ENCODE data around the gene SLC49A3. TPM values are rescaled to one million over a fixed set of nuclear protein-coding genes. Genes with fewer than 3 reads are reported as not detected.
"Not testable (repeated sequence)": the region's sequence is repeated elsewhere in the genome, so short reads cannot be mapped to it uniquely, and the experiment has no call there.

Gene SLC49A3
- 1.8 and 2.1 TPM in 2 replicates for polyA plus RNA-seq (2013)

DNA sequence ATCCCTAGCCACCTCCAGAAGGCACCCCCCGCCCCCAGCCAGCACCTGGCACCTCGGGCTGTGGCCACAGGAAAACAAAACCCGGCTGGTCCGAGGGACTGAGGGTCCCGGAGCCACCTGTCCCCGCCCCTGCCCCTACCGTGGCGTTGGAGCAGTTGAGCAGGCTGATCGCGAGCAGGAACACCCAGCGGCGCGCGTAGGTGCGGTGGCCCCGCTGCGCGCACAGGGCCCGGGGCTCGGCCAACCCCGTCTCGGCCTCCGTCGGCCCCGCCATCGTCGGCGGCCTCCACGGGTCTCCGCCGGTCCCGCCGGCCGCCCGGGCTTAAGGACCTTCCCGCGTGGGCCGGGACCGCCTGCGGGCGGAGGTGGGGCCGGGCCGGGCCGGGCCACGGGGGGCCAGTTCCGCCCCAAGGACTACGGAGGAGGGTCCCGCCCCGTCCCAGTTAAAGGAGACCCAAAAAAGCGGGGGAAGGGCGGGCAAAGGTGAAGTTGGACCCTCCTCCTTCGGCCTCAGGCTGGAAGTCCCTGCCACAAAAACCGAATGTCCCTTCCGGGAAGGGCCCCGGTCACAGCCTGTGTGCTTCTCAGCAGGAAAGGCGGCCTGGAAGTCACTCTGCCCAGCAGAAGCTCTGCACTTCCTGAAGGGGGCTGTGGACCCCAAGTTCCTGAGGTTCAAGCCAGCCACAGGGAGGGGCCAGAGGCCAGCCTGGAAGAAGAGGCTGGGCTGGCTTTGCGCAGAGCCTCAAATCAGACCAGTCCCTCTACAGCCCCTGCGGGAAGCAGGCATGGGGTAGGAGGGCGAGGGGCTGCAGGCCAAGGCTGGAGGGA is at the start of gene SLC49A3:
SLC49A3 (minus strand) TSS at position 298 of the 828 bp plus-strand sequence; CDS start at position 274, 24 bp downstream.
- WGBS (ENCODE audit: extremely low coverage, insufficient coverage, insufficient read length): no CpG with 5 or more reads among the region's 59 CpGs

DNA sequence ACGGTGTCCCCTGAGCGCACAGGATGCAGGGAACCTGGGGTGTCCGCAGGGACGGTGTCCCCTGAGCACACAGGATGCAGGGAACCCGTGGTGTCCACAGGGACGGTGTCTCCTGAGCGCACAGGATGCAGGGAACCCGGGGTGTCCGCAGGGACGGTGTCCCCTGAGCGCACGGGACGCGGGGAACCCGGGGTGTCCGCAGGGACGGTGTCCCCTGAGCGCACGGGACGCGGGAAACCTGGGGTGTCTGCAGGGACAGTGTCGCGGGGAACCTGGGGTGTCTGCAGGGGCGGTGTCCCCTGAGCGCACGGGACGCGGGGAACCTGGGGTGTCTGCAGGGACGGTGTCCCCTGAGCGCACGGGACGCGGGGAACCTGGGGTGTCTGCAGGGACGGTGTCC is 47.6 kb upstream of the SLC49A3 start:
- WGBS (ENCODE audit: extremely low coverage, insufficient coverage, insufficient read length): no CpG with 5 or more reads among the region's 34 CpGs

More for the DNA sequence above, at the start of gene SLC49A3:
- peak within 1 kb of the TSS; percentile 76 for H2AK5ac ChIP-seq (ENCODE audit: low read length)
- H3K4ac ChIP-seq (ENCODE audit: low read depth, low read length): peak within 1 kb of the TSS; percentile 13
- H2BK5ac ChIP-seq (ENCODE audit: low read depth, low read length, poor library complexity): peak within 1 kb of the TSS; percentile 14
- H3K79me2 ChIP-seq (ENCODE audit: control insufficient read depth, insufficient read depth, low read length, poor library complexity): peaks cover 6% of the 10 kb centered on the region
- peak within 1 kb of the TSS; percentile 63 for H2BK120ac ChIP-seq (ENCODE audit: insufficient read depth, low read length, poor library complexity)
- peak within 1 kb of the TSS; percentile 82 for H4K91ac ChIP-seq (ENCODE audit: low read depth, low read length)
- no peak within 1 kb of the TSS for H3K27ac ChIP-seq (ENCODE audit: low read depth, low read length)
- H3K14ac ChIP-seq (ENCODE audit: low read length): peak within 1 kb of the TSS; percentile 67
- no peaks in the 10 kb centered on the region for H3K36me3 ChIP-seq (ENCODE audit: control insufficient read depth in 1 of 2, insufficient read depth in 2 of 2, low read length in 2 of 2)
- peak within 1 kb of the TSS; percentile 31 for H3K18ac ChIP-seq (ENCODE audit: low read length)
- H3K23ac ChIP-seq (ENCODE audit: low read length): no peak within 1 kb of the TSS
- peaks cover 22% of the 10 kb centered on the region for H3K79me1 ChIP-seq (ENCODE audit: low read length)
- H3K4me1 ChIP-seq (ENCODE audit: control insufficient read depth in 1 of 2, insufficient read depth in 2 of 2, low read length in 2 of 2): peaks cover 36 to 47% of the 10 kb centered on the region in 2 experiments
- peak within 1 kb of the TSS; percentile 58 for H3K4me3 ChIP-seq (ENCODE audit: low read depth, low read length)
- no peaks in the 10 kb centered on the region for H3K27me3 ChIP-seq (ENCODE audit: insufficient read depth, low read length)
- peak within 1 kb of the TSS; percentile 51 for H4K12ac ChIP-seq (ENCODE audit: low read depth, low read length)
- H3K9ac ChIP-seq (ENCODE audit: low read length): peak within 1 kb of the TSS; percentile 11
- H3K9me3 ChIP-seq (ENCODE audit: insufficient read depth, low read depth, low read length): peaks cover 2% of the 10 kb centered on the region
- DNase-seq: peak in 1 of 2 donors; percentile 28
- H4K8ac ChIP-seq (ENCODE audit: low read depth, low read length): peak within 1 kb of the TSS; percentile 88
- H2BK12ac ChIP-seq (ENCODE audit: low read length): peak within 1 kb of the TSS; percentile 19
- H2AFZ ChIP-seq (ENCODE audit: insufficient read depth, low read length, poor library complexity): peak within 1 kb of the TSS; percentile 69
- H3K4me2 ChIP-seq (ENCODE audit: low read length): peak within 1 kb of the TSS; percentile 67

DNA sequence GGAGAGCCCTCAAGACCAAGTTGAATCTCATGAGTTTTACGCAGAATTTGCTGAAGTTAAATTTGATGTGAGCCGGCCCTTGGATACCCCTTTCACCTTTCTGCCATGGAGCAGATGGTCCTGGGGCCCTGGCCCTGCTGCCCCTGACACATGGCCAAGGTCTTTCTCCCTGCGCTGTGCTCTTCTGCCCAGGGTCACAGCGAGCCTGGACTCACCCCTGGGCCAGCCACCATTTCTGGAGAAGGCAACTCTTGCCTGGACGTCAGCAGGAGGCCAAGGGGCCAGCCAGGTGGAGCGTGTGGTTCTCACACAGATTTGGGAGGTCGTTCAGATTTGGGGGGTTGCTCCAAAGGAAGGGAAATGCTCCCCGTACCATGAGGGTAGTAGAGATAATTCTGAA is 46.6 kb upstream of the SLC49A3 start:
- no peak overlapping the region for H2AK5ac ChIP-seq (ENCODE audit: low read length)
- H2BK5ac ChIP-seq (ENCODE audit: low read depth, low read length, poor library complexity): no peak overlapping the region
- H3K9me3 ChIP-seq (ENCODE audit: insufficient read depth, low read depth, low read length): peaks cover 5% of the 10 kb centered on the region
- H3K36me3 ChIP-seq (ENCODE audit: control insufficient read depth in 1 of 2, insufficient read depth in 2 of 2, low read length in 2 of 2): peaks cover 78 to 81% of the 10 kb centered on the region in 2 experiments
- H3K9ac ChIP-seq (ENCODE audit: low read length): no peak overlapping the region
- H3K4me2 ChIP-seq (ENCODE audit: low read length): no peak overlapping the region
- no peak overlapping the region for H3K4ac ChIP-seq (ENCODE audit: low read depth, low read length)
- H4K8ac ChIP-seq (ENCODE audit: low read depth, low read length): no peak overlapping the region
- no peak overlapping the region for H3K27ac ChIP-seq (ENCODE audit: low read depth, low read length)
- H3K23ac ChIP-seq (ENCODE audit: low read length): no peak overlapping the region
- no peak overlapping the region for H3K18ac ChIP-seq (ENCODE audit: low read length)
- H3K4me3 ChIP-seq (ENCODE audit: low read depth, low read length): no peak overlapping the region
- no peak overlapping the region for H4K91ac ChIP-seq (ENCODE audit: low read depth, low read length)
- H3K79me2 ChIP-seq (ENCODE audit: control insufficient read depth, insufficient read depth, low read length, poor library complexity): no peaks in the 10 kb centered on the region
- H2AFZ ChIP-seq (ENCODE audit: insufficient read depth, low read length, poor library complexity): no peak overlapping the region
- no peak overlapping the region for H3K14ac ChIP-seq (ENCODE audit: low read length)
- H2BK120ac ChIP-seq (ENCODE audit: insufficient read depth, low read length, poor library complexity): no peak overlapping the region
- no peaks in the 10 kb centered on the region for H3K79me1 ChIP-seq (ENCODE audit: low read length)
- no peak overlapping the region for H4K12ac ChIP-seq (ENCODE audit: low read depth, low read length)
- H2BK12ac ChIP-seq (ENCODE audit: low read length): no peak overlapping the region
- no peaks in the 10 kb centered on the region for H3K27me3 ChIP-seq (ENCODE audit: insufficient read depth, low read length)
- DNase-seq: no peak
- H3K4me1 ChIP-seq (ENCODE audit: control insufficient read depth in 1 of 2, insufficient read depth in 2 of 2, low read length in 2 of 2): no peaks in the 10 kb centered on the region
- WGBS (ENCODE audit: extremely low coverage, insufficient coverage, insufficient read length): no CpG with 5 or more reads among the region's 8 CpGs

More for the DNA sequence above, 47.6 kb upstream of the SLC49A3 start:
- H3K9me3 ChIP-seq (ENCODE audit: insufficient read depth, low read depth, low read length); H3K9ac ChIP-seq (ENCODE audit: low read length); H3K14ac ChIP-seq (ENCODE audit: low read length); H2AFZ ChIP-seq (ENCODE audit: insufficient read depth, low read length, poor library complexity); H2BK5ac ChIP-seq (ENCODE audit: low read depth, low read length, poor library complexity); H3K27me3 ChIP-seq (ENCODE audit: insufficient read depth, low read length); H3K27ac ChIP-seq (ENCODE audit: low read depth, low read length); H3K4me2 ChIP-seq (ENCODE audit: low read length); H2BK120ac ChIP-seq (ENCODE audit: insufficient read depth, low read length, poor library complexity); H2AK5ac ChIP-seq (ENCODE audit: low read length); H2BK12ac ChIP-seq (ENCODE audit: low read length); H3K23ac ChIP-seq (ENCODE audit: low read length); H3K4ac ChIP-seq (ENCODE audit: low read depth, low read length); H3K18ac ChIP-seq (ENCODE audit: low read length); H3K79me1 ChIP-seq (ENCODE audit: low read length); H3K4me1 ChIP-seq (ENCODE audit: control insufficient read depth in 1 of 2, insufficient read depth in 2 of 2, low read length in 2 of 2); H4K8ac ChIP-seq (ENCODE audit: low read depth, low read length); H3K79me2 ChIP-seq (ENCODE audit: control insufficient read depth, insufficient read depth, low read length, poor library complexity); DNase-seq; H3K4me3 ChIP-seq (ENCODE audit: low read depth, low read length); H4K91ac ChIP-seq (ENCODE audit: low read depth, low read length): not testable (repeated sequence)
- H4K12ac ChIP-seq (ENCODE audit: low read depth, low read length): peak overlapping the region; percentile 44
- peaks cover 75 to 81% of the 10 kb centered on the region in 2 experiments for H3K36me3 ChIP-seq (ENCODE audit: control insufficient read depth in 1 of 2, insufficient read depth in 2 of 2, low read length in 2 of 2)

DNA sequence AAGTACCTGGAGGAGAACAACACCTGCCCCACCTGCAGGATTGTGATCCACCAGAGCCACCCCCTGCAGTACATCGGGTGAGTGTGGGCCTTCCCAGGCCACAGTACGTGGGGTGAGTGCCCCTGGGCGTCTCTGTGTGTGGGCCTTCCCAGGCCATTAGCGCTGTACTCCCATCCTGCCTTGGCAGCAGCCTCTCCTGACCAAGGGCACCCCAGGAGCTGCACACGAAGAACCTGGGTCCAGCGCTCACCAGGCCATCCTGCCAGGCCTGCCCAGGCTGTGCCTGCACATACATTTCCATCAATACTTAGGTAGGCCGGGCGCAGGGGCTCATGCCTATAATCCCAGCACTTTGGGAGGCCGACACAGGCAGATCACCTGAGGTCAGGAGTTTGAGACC is 46.0 kb upstream of the SLC49A3 start:
- H3K36me3 ChIP-seq (ENCODE audit: control insufficient read depth in 1 of 2, insufficient read depth in 2 of 2, low read length in 2 of 2): peaks cover 78 to 80% of the 10 kb centered on the region in 2 experiments
- no peak overlapping the region for H4K12ac ChIP-seq (ENCODE audit: low read depth, low read length)
- no peak overlapping the region for H3K9ac ChIP-seq (ENCODE audit: low read length)
- no peaks in the 10 kb centered on the region for H3K4me1 ChIP-seq (ENCODE audit: control insufficient read depth in 1 of 2, insufficient read depth in 2 of 2, low read length in 2 of 2)
- H3K4ac ChIP-seq (ENCODE audit: low read depth, low read length): no peak overlapping the region
- no peak overlapping the region for H3K18ac ChIP-seq (ENCODE audit: low read length)
- no peak overlapping the region for H2BK120ac ChIP-seq (ENCODE audit: insufficient read depth, low read length, poor library complexity)
- no peak overlapping the region for H4K8ac ChIP-seq (ENCODE audit: low read depth, low read length)
- H3K9me3 ChIP-seq (ENCODE audit: insufficient read depth, low read depth, low read length): peaks cover 5% of the 10 kb centered on the region
- no peak overlapping the region for H3K27ac ChIP-seq (ENCODE audit: low read depth, low read length)
- no peak overlapping the region for H3K4me3 ChIP-seq (ENCODE audit: low read depth, low read length)
- H2AK5ac ChIP-seq (ENCODE audit: low read length): no peak overlapping the region
- H2BK5ac ChIP-seq (ENCODE audit: low read depth, low read length, poor library complexity): no peak overlapping the region
- no CpG with 5 or more reads among the region's 9 CpGs for WGBS (ENCODE audit: extremely low coverage, insufficient coverage, insufficient read length)
- no peak overlapping the region for H3K14ac ChIP-seq (ENCODE audit: low read length)
- no peak overlapping the region for H2AFZ ChIP-seq (ENCODE audit: insufficient read depth, low read length, poor library complexity)
- H3K79me1 ChIP-seq (ENCODE audit: low read length): no peaks in the 10 kb centered on the region
- H3K27me3 ChIP-seq (ENCODE audit: insufficient read depth, low read length): no peaks in the 10 kb centered on the region
- H2BK12ac ChIP-seq (ENCODE audit: low read length): no peak overlapping the region
- no peak overlapping the region for H3K23ac ChIP-seq (ENCODE audit: low read length)
- H3K4me2 ChIP-seq (ENCODE audit: low read length): no peak overlapping the region
- no peak overlapping the region for H4K91ac ChIP-seq (ENCODE audit: low read depth, low read length)
- no peak for DNase-seq
- no peaks in the 10 kb centered on the region for H3K79me2 ChIP-seq (ENCODE audit: control insufficient read depth, insufficient read depth, low read length, poor library complexity)

All from trophoblast cell (in vitro differentiated cells and primary cell).